Measurements from ENCODE around the gene SLC25A5.
A peak's percentile ranks its signal among the peaks of the same experiment; 100 is the strongest.

The SLC25A5 gene

DNA sequence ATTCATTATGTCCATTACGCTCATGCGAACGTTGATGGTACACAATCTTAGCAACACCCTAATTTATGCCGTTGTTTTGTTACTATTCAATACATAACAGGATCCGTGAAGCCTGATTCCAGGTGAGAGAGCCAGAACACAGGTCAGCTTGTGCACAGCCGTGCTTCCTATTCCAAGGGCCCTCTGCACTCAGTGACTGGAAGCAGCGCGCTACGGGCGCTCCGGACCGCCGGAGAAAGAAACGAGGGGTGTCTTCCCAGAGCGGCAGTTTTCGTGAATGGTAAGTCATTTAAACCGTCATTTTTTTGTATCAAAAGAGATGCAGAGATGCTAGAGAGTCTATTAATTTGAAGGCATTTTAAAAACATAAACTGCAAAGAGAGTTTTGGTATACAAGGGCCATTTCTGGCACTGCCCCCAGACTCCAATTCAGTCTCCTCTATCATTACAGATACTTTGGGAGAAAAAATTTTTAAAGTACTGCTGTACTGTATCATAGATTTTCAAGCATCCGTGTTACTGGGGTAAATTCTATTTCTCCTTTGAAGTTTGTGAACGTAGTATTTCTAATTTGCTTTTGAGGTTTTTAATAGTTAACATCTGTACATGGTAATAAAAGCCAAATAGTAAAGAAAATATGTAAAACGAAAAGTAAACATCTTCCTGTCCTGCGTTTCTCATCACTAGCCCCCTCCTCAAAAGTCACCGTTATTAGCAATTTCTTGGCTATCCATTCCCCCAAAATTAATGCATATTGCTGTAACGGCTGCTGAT is 6.6 kb downstream of the SLC25A5 start:
- no peak overlapping the region for H3K4me3 ChIP-seq (replicated peaks; ENCODE audit: insufficient read depth, low read length)

DNA sequence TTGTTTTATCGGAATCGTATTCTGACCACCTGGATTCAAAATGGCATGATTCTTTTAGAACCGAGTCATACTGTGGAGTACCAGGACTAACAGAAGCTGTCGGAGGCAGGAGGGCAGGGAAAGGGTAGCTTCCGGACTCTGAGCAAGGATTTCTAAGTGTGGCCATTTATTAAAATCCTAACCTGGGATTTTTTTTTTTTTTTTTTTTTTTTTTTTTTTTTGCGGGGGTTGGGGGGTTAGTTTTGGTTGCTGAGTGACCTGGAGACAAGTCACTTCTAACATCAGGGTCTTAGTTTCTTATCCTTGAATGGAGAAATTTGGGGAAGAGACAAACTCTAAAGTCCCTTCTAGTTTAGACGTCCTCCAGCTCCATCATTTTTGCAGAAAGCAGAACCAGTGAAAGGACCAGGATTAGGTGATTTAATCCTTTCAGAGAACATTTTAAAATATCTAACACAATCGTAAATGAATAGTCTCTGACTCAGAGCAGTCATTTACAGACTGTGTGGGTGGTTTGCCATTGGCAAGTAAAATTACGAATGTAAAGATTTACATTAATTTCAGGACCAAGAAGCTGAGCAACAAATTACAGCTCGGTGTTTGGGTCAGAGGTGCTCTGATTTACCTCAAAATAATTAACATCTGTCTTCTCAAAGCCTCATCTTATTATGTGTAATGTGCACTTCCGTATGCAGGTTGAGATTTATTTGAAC is 7.3 kb downstream of the SLC25A5 start:
- no peak for DNase-seq (ENCODE audit: low read depth in 1 of 2, low spot score in 1 of 2)
- TF ChIP-seq POLR2AphosphoS5 (IDR thresholded peaks at IDR 0.05; ENCODE audit: low read depth) = no peak
- TF ChIP-seq GABPA (IDR thresholded peaks at IDR 0.05; ENCODE audit: low read depth) = no peak
- no peak for TF ChIP-seq SPI1 (IDR thresholded peaks at IDR 0.05; ENCODE audit: borderline replicate concordance, low read depth)
- TF ChIP-seq, protein P1, sequence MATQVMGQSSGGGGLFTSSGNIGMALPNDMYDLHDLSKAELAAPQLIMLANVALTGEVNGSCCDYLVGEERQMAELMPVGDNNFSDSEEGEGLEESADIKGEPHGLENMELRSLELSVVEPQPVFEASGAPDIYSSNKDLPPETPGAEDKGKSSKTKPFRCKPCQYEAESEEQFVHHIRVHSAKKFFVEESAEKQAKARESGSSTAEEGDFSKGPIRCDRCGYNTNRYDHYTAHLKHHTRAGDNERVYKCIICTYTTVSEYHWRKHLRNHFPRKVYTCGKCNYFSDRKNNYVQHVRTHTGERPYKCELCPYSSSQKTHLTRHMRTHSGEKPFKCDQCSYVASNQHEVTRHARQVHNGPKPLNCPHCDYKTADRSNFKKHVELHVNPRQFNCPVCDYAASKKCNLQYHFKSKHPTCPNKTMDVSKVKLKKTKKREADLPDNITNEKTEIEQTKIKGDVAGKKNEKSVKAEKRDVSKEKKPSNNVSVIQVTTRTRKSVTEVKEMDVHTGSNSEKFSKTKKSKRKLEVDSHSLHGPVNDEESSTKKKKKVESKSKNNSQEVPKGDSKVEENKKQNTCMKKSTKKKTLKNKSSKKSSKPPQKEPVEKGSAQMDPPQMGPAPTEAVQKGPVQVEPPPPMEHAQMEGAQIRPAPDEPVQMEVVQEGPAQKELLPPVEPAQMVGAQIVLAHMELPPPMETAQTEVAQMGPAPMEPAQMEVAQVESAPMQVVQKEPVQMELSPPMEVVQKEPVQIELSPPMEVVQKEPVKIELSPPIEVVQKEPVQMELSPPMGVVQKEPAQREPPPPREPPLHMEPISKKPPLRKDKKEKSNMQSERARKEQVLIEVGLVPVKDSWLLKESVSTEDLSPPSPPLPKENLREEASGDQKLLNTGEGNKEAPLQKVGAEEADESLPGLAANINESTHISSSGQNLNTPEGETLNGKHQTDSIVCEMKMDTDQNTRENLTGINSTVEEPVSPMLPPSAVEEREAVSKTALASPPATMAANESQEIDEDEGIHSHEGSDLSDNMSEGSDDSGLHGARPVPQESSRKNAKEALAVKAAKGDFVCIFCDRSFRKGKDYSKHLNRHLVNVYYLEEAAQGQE (IDR thresholded peaks at IDR 0.05; ENCODE audit: insufficient replicate concordance, low read depth) = no peak
- TF ChIP-seq, protein P2, sequence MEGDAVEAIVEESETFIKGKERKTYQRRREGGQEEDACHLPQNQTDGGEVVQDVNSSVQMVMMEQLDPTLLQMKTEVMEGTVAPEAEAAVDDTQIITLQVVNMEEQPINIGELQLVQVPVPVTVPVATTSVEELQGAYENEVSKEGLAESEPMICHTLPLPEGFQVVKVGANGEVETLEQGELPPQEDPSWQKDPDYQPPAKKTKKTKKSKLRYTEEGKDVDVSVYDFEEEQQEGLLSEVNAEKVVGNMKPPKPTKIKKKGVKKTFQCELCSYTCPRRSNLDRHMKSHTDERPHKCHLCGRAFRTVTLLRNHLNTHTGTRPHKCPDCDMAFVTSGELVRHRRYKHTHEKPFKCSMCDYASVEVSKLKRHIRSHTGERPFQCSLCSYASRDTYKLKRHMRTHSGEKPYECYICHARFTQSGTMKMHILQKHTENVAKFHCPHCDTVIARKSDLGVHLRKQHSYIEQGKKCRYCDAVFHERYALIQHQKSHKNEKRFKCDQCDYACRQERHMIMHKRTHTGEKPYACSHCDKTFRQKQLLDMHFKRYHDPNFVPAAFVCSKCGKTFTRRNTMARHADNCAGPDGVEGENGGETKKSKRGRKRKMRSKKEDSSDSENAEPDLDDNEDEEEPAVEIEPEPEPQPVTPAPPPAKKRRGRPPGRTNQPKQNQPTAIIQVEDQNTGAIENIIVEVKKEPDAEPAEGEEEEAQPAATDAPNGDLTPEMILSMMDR (IDR thresholded peaks at IDR 0.05; ENCODE audit: insufficient read depth, low read length) = no peak
- no peak overlapping the region for H3K27ac ChIP-seq (replicated peaks)
- no peak overlapping the region for H3K4me3 ChIP-seq (replicated peaks; ENCODE audit: insufficient read depth, low read length)
- H3K27me3 ChIP-seq (ENCODE audit: insufficient read depth, poor library complexity, severe bottlenecking) = no peaks in the 10 kb centered on the region

More for the DNA sequence above, 6.6 kb downstream of the SLC25A5 start:
- H3K27me3 ChIP-seq (ENCODE audit: insufficient read depth, poor library complexity, severe bottlenecking) = no peaks in the 10 kb centered on the region
- DNase-seq (ENCODE audit: low read depth in 1 of 2, low spot score in 1 of 2) = no peak
- TF ChIP-seq GABPA (IDR thresholded peaks at IDR 0.05; ENCODE audit: low read depth) (no peak), SPI1 (IDR thresholded peaks at IDR 0.05; ENCODE audit: borderline replicate concordance, low read depth) (no peak), POLR2AphosphoS5 (IDR thresholded peaks at IDR 0.05; ENCODE audit: low read depth) (no peak)
- TF ChIP-seq, protein P1 (IDR thresholded peaks at IDR 0.05; ENCODE audit: insufficient replicate concordance, low read depth) = no peak
- TF ChIP-seq, protein P2 (IDR thresholded peaks at IDR 0.05; ENCODE audit: insufficient read depth, low read length) = no peak
- no peak overlapping the region for H3K27ac ChIP-seq (replicated peaks)

DNA sequence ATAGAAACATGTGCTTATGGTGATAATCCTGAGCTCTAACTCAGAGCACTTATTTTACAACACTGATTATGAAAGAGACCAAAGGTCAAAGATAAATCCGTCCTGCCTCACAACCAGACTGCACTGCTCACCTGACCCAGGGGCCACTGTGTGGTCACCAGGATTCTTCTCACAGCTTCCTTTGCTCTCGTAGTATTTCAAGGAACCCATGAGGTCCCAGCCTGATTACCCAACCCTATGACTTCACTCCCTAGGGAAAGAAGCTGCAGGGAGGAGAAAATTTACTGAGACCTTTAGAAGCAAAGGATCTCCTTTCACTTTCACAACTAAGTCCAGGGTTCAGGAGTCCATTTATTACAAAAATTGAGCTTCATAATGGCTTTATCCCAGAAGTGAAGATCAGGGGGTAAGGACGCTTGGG is 9.6 kb downstream of the SLC25A5 start:
- no peak overlapping the region for H3K27ac ChIP-seq (replicated peaks)
- TF ChIP-seq, protein P2 (IDR thresholded peaks at IDR 0.05; ENCODE audit: insufficient read depth, low read length) = no peak
- TF ChIP-seq POLR2AphosphoS5 (IDR thresholded peaks at IDR 0.05; ENCODE audit: low read depth) (no peak), SPI1 (IDR thresholded peaks at IDR 0.05; ENCODE audit: borderline replicate concordance, low read depth) (no peak), GABPA (IDR thresholded peaks at IDR 0.05; ENCODE audit: low read depth) (no peak)
- TF ChIP-seq, protein P1 (IDR thresholded peaks at IDR 0.05; ENCODE audit: insufficient replicate concordance, low read depth) = no peak
- peak in 1 of 2 experiments; percentile 33 for DNase-seq (ENCODE audit: low read depth in 1 of 2, low spot score in 1 of 2)
- H3K27me3 ChIP-seq (ENCODE audit: insufficient read depth, poor library complexity, severe bottlenecking) = no peaks in the 10 kb centered on the region
- no peak overlapping the region for H3K4me3 ChIP-seq (replicated peaks; ENCODE audit: insufficient read depth, low read length)

All from HL-60 (cell line).